IMR-90 (cell line): Measurements from ENCODE around the gene TMEM101. TPM values are rescaled to one million over a fixed set of nuclear protein-coding genes. Genes with fewer than 3 reads are reported as not detected.

Experiments used
- ATAC-seq: fragments of 200-7000 bp; cut with Tn5 transposase; 2 replicates; pipeline ENCODE4 v1.9.1; 2020; ENCODE audit warnings: low read depth, mild to moderate bottlenecking, moderate library complexity
- BruUV-seq: library from RNA; stranded (reverse); fragments of 400-500 nt; replicated peaks from 2 replicates; lab custom pipeline; 2021; lab: Mats Ljungman, UMichigan
- CTCF ChIA-PET: fragments of 300-600 bp; formaldehyde crosslinking; extraction: SDS; loops from one replicate; lab custom pipeline; 2021; ENCODE audit warnings: antibody characterized with exemption; lab: Yijun Ruan, JAX
- POLR2A ChIA-PET: fragments of 300-600 bp; sonication (Branson Sonifier 250); formaldehyde crosslinking; loops from one replicate; lab custom pipeline; 2022; ENCODE audit warnings: antibody characterized with exemption; ENCODE audit not compliant: unreplicated experiment; lab: Charles Lee
- DNase-seq: peaks from one replicate; pipeline ENCODE4 v3.0.0; 2013
- H2AFZ ChIP-seq: replicated peaks from 2 replicates; pipeline ENCODE3; 2013; ENCODE audit warnings: low read length, mild to moderate bottlenecking; ENCODE audit not compliant: poor library complexity
- H2AK5ac ChIP-seq: 2 replicates; pipeline ENCODE4 v1.6.1; 2013; ENCODE audit warnings: low read depth, low read length, inconsistent platforms
- H2AK9ac ChIP-seq: replicated peaks from 2 replicates; pipeline ENCODE3; 2013; ENCODE audit warnings: mild to moderate bottlenecking, low read depth, low read length, moderate library complexity; ENCODE audit not compliant: poor library complexity
- H2BK120ac ChIP-seq: 2 replicates; pipeline ENCODE4 v1.6.1; 2013; ENCODE audit warnings: low read depth, low read length, inconsistent platforms
- H2BK15ac ChIP-seq: 3 replicates; pipeline ENCODE4 v1.6.1; 2013; ENCODE audit warnings: low read depth, low read length, inconsistent platforms
- H2BK20ac ChIP-seq: 2 replicates; pipeline ENCODE4 v1.6.1; 2013; ENCODE audit warnings: low read depth, mild to moderate bottlenecking, inconsistent platforms, low read length, moderate library complexity
- H2BK5ac ChIP-seq: 2 replicates; pipeline ENCODE4 v1.6.1; 2013; ENCODE audit warnings: mild to moderate bottlenecking, low read depth, low read length, inconsistent platforms; ENCODE audit not compliant: poor library complexity, severe bottlenecking
- H3K14ac ChIP-seq: replicated peaks from 2 replicates; pipeline ENCODE4 v1.6.1; 2013; ENCODE audit warnings: low read depth, low read length, inconsistent platforms
- H3K18ac ChIP-seq: 2 replicates; pipeline ENCODE4 v1.6.1; 2013; ENCODE audit warnings: low read depth, low read length, control low read depth
- H3K23ac ChIP-seq: 2 replicates; pipeline ENCODE4 v1.6.1; 2013; ENCODE audit warnings: low read depth, low read length, inconsistent platforms
- H3K27ac ChIP-seq: 2 replicates; pipeline ENCODE4 v1.5.1; 2013; ENCODE audit warnings: mild to moderate bottlenecking, control low read depth, low read length; ENCODE audit not compliant: insufficient read depth
- H3K27me3 ChIP-seq: 2 replicates; pipeline ENCODE4 v1.6.1; 2013; ENCODE audit warnings: low read length; ENCODE audit not compliant: control insufficient read depth, insufficient read depth
- H3K36me3 ChIP-seq: 2 replicates; pipeline ENCODE4 v1.6.1; 2013; ENCODE audit warnings: low read length, mixed read lengths; ENCODE audit not compliant: control insufficient read depth, insufficient read depth
- H3K4ac ChIP-seq: 2 replicates; pipeline ENCODE4 v1.6.1; 2013; ENCODE audit warnings: low read depth, low read length, inconsistent platforms
- H3K4me1 ChIP-seq: 2 replicates; pipeline ENCODE4 v1.6.1; 2013; ENCODE audit warnings: low read length, mixed read lengths; ENCODE audit not compliant: control insufficient read depth, insufficient read depth
- H3K4me2 ChIP-seq: 2 replicates; pipeline ENCODE4 v1.6.1; 2013; ENCODE audit warnings: low read depth, mild to moderate bottlenecking, control low read depth, low read length, moderate library complexity
- H3K4me3 ChIP-seq: 2 replicates; pipeline ENCODE4 v1.5.1; 2013; ENCODE audit warnings: low read depth, mild to moderate bottlenecking, control low read depth, low read length, moderate library complexity; ENCODE audit not compliant: insufficient read depth
- H3K56ac ChIP-seq: 2 replicates; pipeline ENCODE4 v1.6.1; 2013; ENCODE audit warnings: low read length, inconsistent platforms; ENCODE audit not compliant: insufficient read depth; ENCODE audit errors: extremely low read depth
- H3K79me1 ChIP-seq, 2 experiments: 2 replicates each; pipeline ENCODE4 v1.6.1; 2013; ENCODE audit warnings: low read length in 2 of 2, inconsistent platforms in 1 of 2, low read depth in 1 of 2
- H3K9ac ChIP-seq: 2 replicates; pipeline ENCODE4 v1.6.1; 2013; ENCODE audit warnings: low read depth, low read length, control low read depth
- H3K9me1 ChIP-seq: 2 replicates; pipeline ENCODE4 v1.6.1; 2013; ENCODE audit warnings: low read length, inconsistent platforms; ENCODE audit not compliant: insufficient read depth
- H3K9me3 ChIP-seq: 2 replicates; pipeline ENCODE4 v1.6.1; 2013; ENCODE audit warnings: low read length; ENCODE audit not compliant: control insufficient read depth, insufficient read depth
- H4K20me1 ChIP-seq: 2 replicates; pipeline ENCODE4 v1.6.1; 2013; ENCODE audit warnings: low read length, inconsistent platforms; ENCODE audit not compliant: insufficient read depth
- H4K5ac ChIP-seq: 2 replicates; pipeline ENCODE4 v1.6.1; 2013; ENCODE audit warnings: mild to moderate bottlenecking, low read depth, low read length, control low read depth
- H4K8ac ChIP-seq, 2 experiments: 2 replicates each; pipeline ENCODE4 v1.6.1; 2013; ENCODE audit warnings: low read depth in 2 of 2, low read length in 2 of 2, control low read depth in 1 of 2, inconsistent platforms in 1 of 2
- H4K91ac ChIP-seq: 2 replicates; pipeline ENCODE4 v1.6.1; 2013; ENCODE audit warnings: low read depth, low read length, inconsistent platforms; ENCODE audit not compliant: insufficient read depth
- BHLHE40 ChIP-seq: fragments of 150-350 bp; IDR thresholded peaks from 2 replicates; pipeline ENCODE4 v1.6.1; 2016; ENCODE audit warnings: mild to moderate bottlenecking, low read depth, low read length
- CEBPB ChIP-seq: IDR thresholded peaks from 2 replicates; pipeline ENCODE4 v1.6.1; 2012; ENCODE audit warnings: low read depth, low read length, improper control_type of control experiment
- CHD1 ChIP-seq: IDR thresholded peaks from 2 replicates; pipeline ENCODE4 v1.6.1; 2012; ENCODE audit warnings: low read depth, low read length, improper control_type of control experiment
- MAFK ChIP-seq: IDR thresholded peaks from 2 replicates; pipeline ENCODE4 v1.6.1; 2012; ENCODE audit warnings: low read depth, low read length, improper control_type of control experiment
- MAZ ChIP-seq: IDR thresholded peaks from 2 replicates; pipeline ENCODE4 v1.6.1; 2012; ENCODE audit warnings: low read depth, mild to moderate bottlenecking, low read length, improper control_type of control experiment, moderate library complexity, borderline replicate concordance
- MXI1 ChIP-seq: IDR thresholded peaks from 2 replicates; pipeline ENCODE4 v1.6.1; 2012; ENCODE audit warnings: low read depth, mild to moderate bottlenecking, low read length, moderate library complexity, borderline replicate concordance
- NFE2L2 ChIP-seq: fragments of 150-350 bp; IDR thresholded peaks from 2 replicates; pipeline ENCODE4 v1.6.1; 2016; ENCODE audit warnings: low read depth, mild to moderate bottlenecking, low read length
- POLR2A ChIP-seq: IDR thresholded peaks from 2 replicates; pipeline ENCODE4 v1.6.1; 2012; ENCODE audit warnings: mild to moderate bottlenecking, low read depth, low read length
- RAD21 ChIP-seq: IDR thresholded peaks from 2 replicates; pipeline ENCODE4 v1.6.1; 2012; ENCODE audit warnings: low read length, improper control_type of control experiment
- RCOR1 ChIP-seq: IDR thresholded peaks from 2 replicates; pipeline ENCODE4 v1.6.1; 2012; ENCODE audit warnings: mild to moderate bottlenecking, low read length, improper control_type of control experiment; ENCODE audit not compliant: insufficient replicate concordance
- RFX5 ChIP-seq: IDR thresholded peaks from 2 replicates; pipeline ENCODE4 v1.8.0; 2012; ENCODE audit warnings: low read depth, mild to moderate bottlenecking, low read length, moderate library complexity
- SMC3 ChIP-seq: fragments of 150-350 bp; IDR thresholded peaks from 2 replicates; pipeline ENCODE4 v1.6.1; 2016; ENCODE audit warnings: low read depth, mild to moderate bottlenecking, antibody characterized with exemption, low read length, moderate library complexity
- USF2 ChIP-seq: fragments of 150-350 bp; IDR thresholded peaks from 2 replicates; pipeline ENCODE4 v1.6.1; 2017; ENCODE audit warnings: mild to moderate bottlenecking, antibody characterized with exemption, low read length, low read depth
- WGBS, 2 experiments: methylation state at CpG; one replicate each; pipeline versions ENCODE4 v1.1.5 to v1.1.7; 2013; ENCODE audit warnings: missing lambda C conversion rate in 2 of 2; ENCODE audit not compliant: insufficient read length in 1 of 2; ENCODE audit errors: extremely low coverage in 2 of 2; 5-methylcytosine and 5-hydroxymethylcytosine counted together
- dilution Hi-C: fragments of 300-500 bp; cut with HindIII; formaldehyde crosslinking; loops from one replicate; pipeline ENCODE4 v1.14.3; 2018; ENCODE audit warnings: low sequenced_read_pairs; ENCODE audit not compliant: unreplicated experiment
- in situ Hi-C: fragments of 300-500 bp; cut with MboI; formaldehyde crosslinking; loops from 3 replicates; pipeline ENCODE4 v1.14.3; 2019; ENCODE audit warnings: low sequenced_read_pairs, inconsistent platforms, mixed read lengths
- intact Hi-C: fragments of 100-400 bp; cut with micrococcal nuclease; formaldehyde crosslinking; loops from 2 replicates; pipeline ENCODE4 v1.10.0; 2022
- polyA plus RNA-seq, 3 experiments: library from polyadenylated mRNA; depleted of rRNA; stranded (reverse); fragments of >200 nt; gene quantifications; 2 replicates each; pipeline ENCODE4 v1.2.3, GENCODE V29; 2012; ENCODE audit warnings: low replicate concordance in 1 of 3
- total RNA-seq: library from RNA; depleted of rRNA; stranded (reverse); fragments of >200 nt; gene quantifications from 2 replicates; pipeline ENCODE4 v1.2.3, GENCODE V29; 2012
- TF ChIP-seq, protein P1 (sequence below): conservative IDR thresholded peaks from 2 replicates; pipeline ENCODE4 v1.5.1; 2012; ENCODE audit warnings: mild to moderate bottlenecking, low read depth, low read length, improper control_type of control experiment
- TF ChIP-seq, protein P2 (sequence below): fragments of 150-350 bp; IDR thresholded peaks from 2 replicates; pipeline ENCODE4 v1.6.1; 2016; ENCODE audit warnings: low read depth, mild to moderate bottlenecking, low read length, moderate library complexity, borderline replicate concordance

Gene TMEM101
- total and polyA plus RNA-seq, 2 of the 4 experiments (the other 2 are of a cell fraction): 30.7 to 36.6 TPM

DNA sequence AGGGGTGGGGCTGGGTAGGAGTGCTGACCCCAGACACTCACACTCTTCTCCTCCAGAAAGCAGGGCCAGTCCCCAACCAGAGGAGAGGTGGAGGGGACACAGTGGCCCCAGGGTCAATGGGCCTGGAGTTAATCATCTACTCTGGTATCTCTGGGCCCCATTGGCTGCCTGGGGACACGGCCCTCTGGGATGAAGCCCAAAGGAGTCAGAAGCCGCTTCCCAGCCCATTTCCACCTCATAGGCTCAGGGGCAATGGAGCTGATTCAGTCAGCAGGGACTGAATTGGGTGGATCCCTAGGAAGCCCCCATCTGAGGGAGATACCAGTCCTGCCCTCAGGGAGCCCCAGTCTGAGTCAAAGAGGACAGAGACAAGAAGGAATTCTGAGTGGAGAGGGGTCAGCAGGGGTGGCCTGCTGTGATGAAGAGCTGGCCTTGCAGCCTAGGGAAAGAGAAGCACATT, 13.3 kb downstream of the TMEM101 start:
- intact Hi-C loops (no loop called here), dilution Hi-C loops (no loop called here), in situ Hi-C loops (loop anchor here (5.0 kb wide), 1 partner anchor 59 kb away; the partner anchor contains the start of gene PPY)
- ATAC-seq (no peak), DNase-seq (no peak)
- no peak overlapping the region; the same call in 1 of the 2 replicates for H4K91ac ChIP-seq
- TF ChIP-seq RAD21 (no peak), RCOR1 (no peak), CHD1 (no peak), USF2 (no peak), CEBPB (no peak), NFE2L2 (no peak), MAFK (no peak), BHLHE40 (no peak), SMC3 (no peak), RFX5 (no peak), MXI1 (no peak), POLR2A (no peak), MAZ (no peak)
- TF ChIP-seq, protein P1, sequence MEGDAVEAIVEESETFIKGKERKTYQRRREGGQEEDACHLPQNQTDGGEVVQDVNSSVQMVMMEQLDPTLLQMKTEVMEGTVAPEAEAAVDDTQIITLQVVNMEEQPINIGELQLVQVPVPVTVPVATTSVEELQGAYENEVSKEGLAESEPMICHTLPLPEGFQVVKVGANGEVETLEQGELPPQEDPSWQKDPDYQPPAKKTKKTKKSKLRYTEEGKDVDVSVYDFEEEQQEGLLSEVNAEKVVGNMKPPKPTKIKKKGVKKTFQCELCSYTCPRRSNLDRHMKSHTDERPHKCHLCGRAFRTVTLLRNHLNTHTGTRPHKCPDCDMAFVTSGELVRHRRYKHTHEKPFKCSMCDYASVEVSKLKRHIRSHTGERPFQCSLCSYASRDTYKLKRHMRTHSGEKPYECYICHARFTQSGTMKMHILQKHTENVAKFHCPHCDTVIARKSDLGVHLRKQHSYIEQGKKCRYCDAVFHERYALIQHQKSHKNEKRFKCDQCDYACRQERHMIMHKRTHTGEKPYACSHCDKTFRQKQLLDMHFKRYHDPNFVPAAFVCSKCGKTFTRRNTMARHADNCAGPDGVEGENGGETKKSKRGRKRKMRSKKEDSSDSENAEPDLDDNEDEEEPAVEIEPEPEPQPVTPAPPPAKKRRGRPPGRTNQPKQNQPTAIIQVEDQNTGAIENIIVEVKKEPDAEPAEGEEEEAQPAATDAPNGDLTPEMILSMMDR: no peak
- TF ChIP-seq, protein P2, sequence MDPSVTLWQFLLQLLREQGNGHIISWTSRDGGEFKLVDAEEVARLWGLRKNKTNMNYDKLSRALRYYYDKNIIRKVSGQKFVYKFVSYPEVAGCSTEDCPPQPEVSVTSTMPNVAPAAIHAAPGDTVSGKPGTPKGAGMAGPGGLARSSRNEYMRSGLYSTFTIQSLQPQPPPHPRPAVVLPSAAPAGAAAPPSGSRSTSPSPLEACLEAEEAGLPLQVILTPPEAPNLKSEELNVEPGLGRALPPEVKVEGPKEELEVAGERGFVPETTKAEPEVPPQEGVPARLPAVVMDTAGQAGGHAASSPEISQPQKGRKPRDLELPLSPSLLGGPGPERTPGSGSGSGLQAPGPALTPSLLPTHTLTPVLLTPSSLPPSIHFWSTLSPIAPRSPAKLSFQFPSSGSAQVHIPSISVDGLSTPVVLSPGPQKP: no peak
- H3K9me3 ChIP-seq: no peaks in the 10 kb centered on the region
- H3K56ac ChIP-seq: no peak overlapping the region
- no peak overlapping the region for H3K9ac ChIP-seq
- H3K27ac ChIP-seq: no peak overlapping the region; the same call in 1 of the 2 replicates
- no peak overlapping the region for H4K5ac ChIP-seq
- peaks cover 3% of the 10 kb centered on the region; the same call in 1 of the 2 replicates for H3K27me3 ChIP-seq
- peak overlapping the region; percentile 85; the same call in 1 of the 2 replicates for H2BK120ac ChIP-seq
- no peak overlapping the region for H2BK15ac ChIP-seq
- H3K4me1 ChIP-seq: peaks cover 8% of the 10 kb centered on the region
- H3K36me3 ChIP-seq: no peaks in the 10 kb centered on the region
- H3K18ac ChIP-seq: no peak overlapping the region
- peaks cover 6% of the 10 kb centered on the region for H3K9me1 ChIP-seq
- H2AK5ac ChIP-seq: no peak overlapping the region
- H3K14ac ChIP-seq: no peak overlapping the region
- BruUV-seq: no TSS peak
- H2AK9ac ChIP-seq: peak overlapping the region; percentile 18
- ChIA-PET CTCF (no interaction called here), POLR2A (no interaction called here)
- no peaks in the 10 kb centered on the region for H4K20me1 ChIP-seq
- no peak overlapping the region for H3K23ac ChIP-seq
- no peak overlapping the region; the same call in 1 of the 2 replicates for H2BK20ac ChIP-seq
- peak overlapping the region; percentile 21 for H2AFZ ChIP-seq
- no peak overlapping the region for H2BK5ac ChIP-seq
- WGBS, 2 experiments: no CpG with 5 or more reads among the region's 2 CpGs
- H3K79me1 ChIP-seq: no peaks in the 10 kb centered on the region
- no peak overlapping the region for H3K4me3 ChIP-seq
- H3K4me2 ChIP-seq: no peak overlapping the region
- peak overlapping the region; percentile 21 to 86; a peak in 3 of 4 replicates for H4K8ac ChIP-seq
- H3K4ac ChIP-seq: peak overlapping the region; percentile 90
